ENCODE results near the gene KMT2E.

KMT2E gene

DNA sequence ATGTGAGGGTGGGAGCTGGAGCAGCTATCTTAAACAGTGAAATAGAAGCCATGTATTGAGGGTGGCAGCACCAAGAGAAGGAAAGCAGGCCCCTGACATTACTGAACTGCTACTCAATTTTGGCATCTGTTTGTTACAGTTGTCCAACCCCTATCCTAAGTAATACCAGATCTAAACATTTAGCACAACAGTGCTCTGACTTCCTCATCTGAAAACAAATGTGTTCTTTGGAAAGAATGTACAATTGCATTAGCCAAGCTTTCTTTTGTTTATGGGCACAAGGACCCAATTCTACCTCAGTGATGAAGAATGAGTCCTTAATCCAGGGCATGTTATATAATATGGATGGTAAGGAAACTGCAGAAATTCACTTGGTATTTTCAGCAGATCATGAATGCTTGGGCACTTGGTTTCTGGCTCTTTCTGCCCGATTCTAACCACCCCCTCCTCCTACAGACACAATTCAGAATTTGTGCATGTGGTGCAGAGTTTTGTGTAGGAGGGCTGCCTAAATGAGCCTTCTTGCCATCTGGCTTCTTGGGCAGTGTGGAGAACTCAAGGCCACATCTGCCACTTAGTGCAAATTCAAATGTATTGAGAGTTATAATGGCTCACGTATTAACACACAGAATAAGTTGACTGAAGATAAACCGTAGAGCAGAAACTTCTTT is 36.9 kb upstream of the KMT2E start:
- Mint-ChIP-seq H3K4me3 (no peak overlapping the region), H3K36me3 (ENCODE audit: low read depth) (peaks cover 17% of the 10 kb centered on the region), H3K27me3 (no peaks in the 10 kb centered on the region), H3K27ac (peak overlapping the region; percentile 70), H3K4me1 (ENCODE audit: low read depth) (peaks cover 58% of the 10 kb centered on the region), H3K9me3 (no peaks in the 10 kb centered on the region)
- intact Hi-C loops (cut with micrococcal nuclease) = no loop called here

DNA sequence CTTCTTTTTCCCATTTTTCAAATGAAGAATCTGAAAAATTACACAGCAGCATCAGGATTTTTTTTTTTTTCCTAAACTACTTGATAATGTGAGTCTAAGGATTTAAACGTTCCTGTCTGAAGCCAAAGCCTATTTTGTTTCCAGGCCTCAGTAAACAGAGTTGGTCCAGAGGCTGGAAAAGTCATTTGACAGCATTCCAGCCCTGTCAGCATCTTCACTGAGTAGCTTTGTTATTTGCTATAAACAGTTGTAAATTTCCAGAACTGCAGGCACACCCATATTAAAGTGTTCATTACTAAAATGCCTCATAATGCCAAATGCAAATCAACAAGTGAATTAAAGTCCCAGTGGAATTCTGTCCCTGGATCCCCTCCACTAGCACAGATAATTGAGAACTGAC is 35.5 kb upstream of the KMT2E start:
- Mint-ChIP-seq H3K4me3 (no peak overlapping the region), H3K27ac (peak overlapping the region; percentile 70), H3K9me3 (no peaks in the 10 kb centered on the region), H3K36me3 (ENCODE audit: low read depth) (peaks cover 16% of the 10 kb centered on the region), H3K4me1 (ENCODE audit: low read depth) (peaks cover 64% of the 10 kb centered on the region), H3K27me3 (no peaks in the 10 kb centered on the region)
- intact Hi-C loops (cut with micrococcal nuclease) = no loop called here

DNA sequence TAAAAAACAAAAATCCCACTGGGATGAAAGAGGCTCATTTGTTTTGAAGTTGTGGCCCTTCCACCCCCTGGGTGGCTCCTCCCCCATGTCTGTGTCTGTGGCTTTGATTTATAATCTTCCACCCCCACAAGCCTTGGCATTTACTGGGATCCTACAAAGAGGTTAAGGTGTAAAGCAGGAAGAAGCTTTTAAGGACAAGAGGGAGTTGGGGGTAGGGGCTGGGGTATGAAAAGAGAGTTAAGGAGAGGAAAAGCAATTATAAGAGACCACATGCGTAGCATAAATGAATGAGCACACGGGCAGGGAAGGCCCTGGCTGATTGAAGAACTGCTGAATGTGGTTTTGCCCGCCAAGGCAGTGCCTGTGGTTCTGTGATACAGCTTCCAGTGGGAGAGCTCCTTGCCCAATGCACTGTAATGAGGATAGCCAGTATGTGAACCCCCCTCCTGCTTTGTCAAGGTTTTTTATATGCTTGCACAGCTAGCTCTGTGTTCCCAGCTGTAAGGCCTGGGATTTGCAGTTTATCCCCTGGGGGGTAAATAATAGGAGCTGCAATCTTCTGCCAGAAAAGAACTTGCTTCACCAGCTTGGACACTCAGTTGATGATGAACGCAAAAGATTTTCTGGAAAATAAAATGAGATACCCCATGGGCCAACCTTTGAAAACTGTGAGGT is 34.7 kb upstream of the KMT2E start:
- H3K27me3 Mint-ChIP-seq = no peaks in the 10 kb centered on the region
- peak overlapping the region; percentile 30 for H3K27ac Mint-ChIP-seq
- H3K4me3 Mint-ChIP-seq = no peak overlapping the region
- peaks cover 17% of the 10 kb centered on the region for H3K36me3 Mint-ChIP-seq (ENCODE audit: low read depth)
- intact Hi-C loops (cut with micrococcal nuclease) = no loop called here
- peaks cover 55% of the 10 kb centered on the region for H3K4me1 Mint-ChIP-seq (ENCODE audit: low read depth)
- H3K9me3 Mint-ChIP-seq = no peaks in the 10 kb centered on the region

DNA sequence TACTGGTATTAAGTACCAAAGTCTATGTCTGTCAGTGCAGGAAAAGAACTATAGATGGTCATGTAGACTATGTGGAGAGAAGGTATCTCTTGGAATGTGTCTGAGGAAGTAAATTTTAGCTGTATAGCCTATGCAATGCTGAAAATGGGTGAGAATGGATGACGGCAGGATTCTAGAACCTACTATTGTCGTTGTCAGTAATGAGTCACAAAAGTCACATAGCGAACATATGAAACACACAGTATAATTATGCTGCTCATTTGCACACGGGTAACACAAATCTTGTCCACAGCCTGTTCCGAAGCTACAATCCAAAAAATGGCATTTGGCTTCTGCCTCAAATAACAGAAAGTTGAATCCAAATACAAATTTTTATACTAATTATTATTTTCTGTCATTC is 33.6 kb upstream of the KMT2E start:
- intact Hi-C loops (cut with micrococcal nuclease) = loop anchor here (2.0 to 5.0 kb wide), 4 partner anchors 20 to 98 kb away; no protein-coding TSS in a partner anchor
- no peaks in the 10 kb centered on the region for H3K9me3 Mint-ChIP-seq
- H3K27ac Mint-ChIP-seq = peak overlapping the region; percentile 80
- peaks cover 13% of the 10 kb centered on the region for H3K36me3 Mint-ChIP-seq (ENCODE audit: low read depth)
- H3K27me3 Mint-ChIP-seq = no peaks in the 10 kb centered on the region
- H3K4me1 Mint-ChIP-seq (ENCODE audit: low read depth) = peaks cover 59% of the 10 kb centered on the region
- H3K4me3 Mint-ChIP-seq = no peak overlapping the region

DNA sequence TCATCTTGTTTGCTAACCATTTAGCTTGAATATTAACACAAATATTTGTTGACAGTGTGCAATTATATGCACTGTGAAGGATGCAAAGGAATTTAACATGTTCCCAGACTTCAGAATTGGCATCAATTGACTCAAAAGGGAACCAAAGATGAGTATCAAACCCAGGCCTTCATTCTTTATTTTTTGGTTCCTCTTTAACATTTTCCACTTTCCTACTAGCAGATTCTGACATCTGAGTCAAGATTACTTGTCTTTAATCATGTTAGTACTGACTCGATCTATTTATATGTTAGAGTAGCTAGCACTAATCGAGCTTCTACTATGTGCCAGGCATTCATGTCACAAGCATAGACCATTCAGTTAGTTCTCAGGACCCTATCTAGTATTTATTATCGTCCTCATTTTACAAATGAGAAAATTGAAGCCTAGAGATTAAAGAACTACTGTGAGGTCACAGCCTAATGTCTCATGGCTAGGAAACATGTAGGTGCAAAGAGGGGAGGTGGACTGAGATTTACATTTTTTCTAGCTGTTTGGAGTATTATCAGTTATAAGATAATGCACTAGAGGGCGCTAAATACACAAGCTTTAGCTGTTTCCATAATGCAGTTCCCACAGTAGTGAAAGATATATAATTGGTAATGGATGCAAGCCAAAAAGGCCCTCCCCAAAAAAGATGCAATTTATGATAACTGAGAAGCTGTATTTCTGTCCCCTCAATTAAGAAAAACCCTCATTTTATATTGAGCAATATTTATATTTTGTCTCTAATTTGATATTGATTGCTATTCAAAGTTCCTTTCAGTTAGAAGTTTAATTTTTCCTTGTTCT is 32.9 kb upstream of the KMT2E start:
- peak overlapping the region; percentile 39 for H3K4me3 Mint-ChIP-seq
- peak overlapping the region; percentile 80 for H3K27ac Mint-ChIP-seq

DNA sequence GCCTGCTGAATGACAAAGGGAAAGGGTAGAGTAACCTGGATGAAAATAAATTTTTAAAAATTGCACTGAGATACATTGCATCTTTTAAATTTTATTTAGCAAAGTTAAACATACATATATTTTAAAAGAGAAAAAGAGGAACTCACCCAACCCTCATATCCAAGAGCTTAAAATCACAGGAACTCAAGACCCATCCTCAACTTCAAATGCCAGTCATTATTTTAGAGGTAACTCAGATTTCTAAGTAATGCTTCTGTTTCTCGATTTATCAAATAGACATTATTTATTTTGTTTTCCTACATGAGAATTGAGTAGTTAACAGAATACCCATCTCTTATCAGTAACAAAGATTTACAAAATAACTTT is 32.4 kb upstream of the KMT2E start:
- no peaks in the 10 kb centered on the region for H3K9me3 Mint-ChIP-seq
- intact Hi-C loops (cut with micrococcal nuclease) = loop anchor here (1.0 to 5.0 kb wide), 6 partner anchors 21 to 99 kb away; no protein-coding TSS in a partner anchor
- peaks cover 65% of the 10 kb centered on the region for H3K4me1 Mint-ChIP-seq (ENCODE audit: low read depth)
- peaks cover 24% of the 10 kb centered on the region for H3K36me3 Mint-ChIP-seq (ENCODE audit: low read depth)
- no peaks in the 10 kb centered on the region for H3K27me3 Mint-ChIP-seq
- H3K4me3 Mint-ChIP-seq = no peak overlapping the region
- peak overlapping the region; percentile 80 for H3K27ac Mint-ChIP-seq

More for the DNA sequence above, 32.9 kb upstream of the KMT2E start:
- H3K9me3 Mint-ChIP-seq = no peaks in the 10 kb centered on the region
- peaks cover 19% of the 10 kb centered on the region for H3K36me3 Mint-ChIP-seq (ENCODE audit: low read depth)
- peaks cover 63% of the 10 kb centered on the region for H3K4me1 Mint-ChIP-seq (ENCODE audit: low read depth)
- intact Hi-C loops (cut with micrococcal nuclease) = loop anchor here (1.0 to 5.0 kb wide), 6 partner anchors 20 to 99 kb away; no protein-coding TSS in a partner anchor
- no peaks in the 10 kb centered on the region for H3K27me3 Mint-ChIP-seq

DNA sequence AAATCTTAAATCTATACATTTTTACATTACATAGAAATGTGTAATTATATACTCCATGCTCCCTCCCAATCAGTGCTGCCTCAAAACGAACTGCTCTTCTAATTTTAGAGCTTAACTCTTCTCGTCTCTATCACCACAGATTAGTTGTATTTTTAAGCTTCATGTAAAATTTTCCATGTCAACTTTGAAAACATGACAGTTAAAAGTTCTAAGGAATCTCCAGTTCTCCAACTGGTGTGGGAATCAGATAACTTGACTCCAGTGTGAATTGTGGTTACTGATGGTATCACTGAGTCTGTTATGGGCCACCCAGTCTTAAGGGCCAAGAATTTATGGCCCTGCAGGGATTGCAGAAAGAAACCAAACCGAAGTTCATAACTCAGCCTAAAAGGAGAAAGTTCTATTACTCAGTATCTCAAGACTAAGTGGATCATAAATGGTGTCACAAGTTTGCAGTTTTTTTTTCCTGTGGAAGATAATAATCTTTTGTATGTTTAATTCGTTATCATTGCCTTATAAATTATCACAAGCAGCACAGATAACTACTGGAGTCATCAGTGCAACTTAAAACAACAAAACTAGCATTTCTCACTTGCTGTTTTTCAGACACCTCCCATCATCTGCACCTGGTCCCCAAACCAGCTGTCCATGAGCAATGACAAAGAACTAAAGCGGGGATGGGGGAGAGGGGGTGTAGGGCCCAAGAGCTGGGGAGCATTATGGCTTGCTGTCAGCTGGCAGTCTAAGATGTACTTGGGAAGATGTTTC is 31.5 kb upstream of the KMT2E start:
- Mint-ChIP-seq H3K4me3 (peak overlapping the region; percentile 90), H3K27me3 (no peaks in the 10 kb centered on the region), H3K9me3 (no peaks in the 10 kb centered on the region), H3K27ac (peak overlapping the region; percentile 100), H3K36me3 (ENCODE audit: low read depth) (peaks cover 30% of the 10 kb centered on the region), H3K4me1 (ENCODE audit: low read depth) (peaks cover 57% of the 10 kb centered on the region)
- intact Hi-C loops (cut with micrococcal nuclease) = loop anchor here (5.0 kb wide), 2 partner anchors 60 to 100 kb away; no protein-coding TSS in a partner anchor

DNA sequence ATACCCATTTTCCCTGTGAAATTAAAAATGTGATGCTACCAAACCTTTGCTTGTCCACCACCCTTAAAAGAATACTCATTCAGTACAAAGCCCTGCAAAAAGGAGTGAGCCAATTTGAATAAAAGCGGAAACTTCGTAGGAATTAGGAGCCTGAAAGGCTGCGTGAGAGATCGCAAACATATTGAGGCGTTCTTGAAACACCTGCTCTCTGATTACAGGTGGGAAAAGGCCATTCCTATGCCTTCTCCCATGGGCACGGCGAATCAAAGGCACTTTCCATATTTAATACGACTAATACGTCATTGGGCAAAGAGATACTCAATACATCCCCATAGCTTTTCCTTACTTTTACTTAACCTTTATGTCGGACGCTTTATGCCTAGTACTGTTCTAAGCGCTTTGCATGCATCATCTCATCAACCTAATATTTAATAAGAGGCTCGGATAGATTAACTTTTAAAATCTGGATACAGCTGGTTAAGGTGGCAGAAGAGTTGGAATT is 30.9 kb upstream of the KMT2E start:
- Mint-ChIP-seq H3K27ac (peak overlapping the region; percentile 100), H3K4me3 (peak overlapping the region; percentile 90), H3K27me3 (no peaks in the 10 kb centered on the region), H3K36me3 (ENCODE audit: low read depth) (peaks cover 32% of the 10 kb centered on the region), H3K4me1 (ENCODE audit: low read depth) (peaks cover 50% of the 10 kb centered on the region), H3K9me3 (no peaks in the 10 kb centered on the region)
- intact Hi-C loops (cut with micrococcal nuclease) = loop anchor here (5.0 kb wide), 2 partner anchors 61 to 101 kb away; no protein-coding TSS in a partner anchor

DNA sequence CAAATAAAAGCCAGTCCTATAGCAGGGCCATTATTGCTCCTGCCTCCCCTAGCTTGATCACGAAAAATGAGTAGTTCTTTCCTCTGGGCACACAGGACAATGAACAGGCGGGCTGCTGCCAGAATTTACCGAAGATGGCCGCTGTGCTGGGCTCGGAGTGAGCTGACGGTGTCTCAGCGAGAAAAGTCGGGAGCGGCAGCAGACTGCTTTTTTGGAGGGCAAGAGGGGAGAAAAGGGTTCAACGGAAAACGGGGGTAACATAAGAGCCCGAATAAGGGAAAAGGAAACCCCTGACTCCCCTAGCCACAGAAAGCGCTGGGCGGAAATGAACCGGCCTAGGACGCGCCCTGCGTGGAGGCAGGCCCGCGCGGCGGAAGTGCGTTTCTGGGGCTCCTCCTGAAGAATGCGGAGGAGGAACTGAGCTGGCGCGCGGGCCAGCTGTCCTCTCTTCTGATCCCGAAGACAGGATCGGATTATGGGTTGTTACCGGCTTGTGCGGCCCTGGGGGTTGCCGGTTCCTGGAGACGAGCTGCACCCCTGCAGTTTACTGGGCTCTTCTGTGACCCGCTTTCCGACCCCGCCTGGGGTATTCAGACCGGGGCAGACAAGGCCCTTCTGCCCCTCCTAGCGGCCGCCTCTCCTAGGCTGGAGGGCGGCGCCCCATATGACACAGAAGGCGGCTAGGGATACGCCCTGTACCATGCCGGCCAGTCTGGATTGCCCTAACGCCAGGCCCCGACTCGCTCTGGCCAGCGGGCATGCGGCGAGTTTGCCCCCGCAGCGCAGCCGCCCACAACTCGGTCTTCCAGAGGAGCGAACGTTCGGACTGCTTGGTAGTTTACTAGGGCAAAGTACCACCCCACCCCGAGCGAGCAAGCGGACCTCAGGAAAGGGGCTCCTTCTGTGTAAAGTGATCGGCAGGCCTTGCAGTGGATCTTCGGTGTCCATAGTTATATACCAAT is 30.1 kb upstream of the KMT2E start:
- peaks cover 49% of the 10 kb centered on the region for H3K4me1 Mint-ChIP-seq (ENCODE audit: low read depth)
- H3K9me3 Mint-ChIP-seq = no peaks in the 10 kb centered on the region
- peaks cover 32% of the 10 kb centered on the region for H3K36me3 Mint-ChIP-seq (ENCODE audit: low read depth)
- intact Hi-C loops (cut with micrococcal nuclease) = loop anchor here (1.0 to 5.0 kb wide), 3 partner anchors 29 to 102 kb away; no protein-coding TSS in a partner anchor
- peak overlapping the region; percentile 90 for H3K4me3 Mint-ChIP-seq
- H3K27ac Mint-ChIP-seq = peak overlapping the region; percentile 100
- no peaks in the 10 kb centered on the region for H3K27me3 Mint-ChIP-seq

DNA sequence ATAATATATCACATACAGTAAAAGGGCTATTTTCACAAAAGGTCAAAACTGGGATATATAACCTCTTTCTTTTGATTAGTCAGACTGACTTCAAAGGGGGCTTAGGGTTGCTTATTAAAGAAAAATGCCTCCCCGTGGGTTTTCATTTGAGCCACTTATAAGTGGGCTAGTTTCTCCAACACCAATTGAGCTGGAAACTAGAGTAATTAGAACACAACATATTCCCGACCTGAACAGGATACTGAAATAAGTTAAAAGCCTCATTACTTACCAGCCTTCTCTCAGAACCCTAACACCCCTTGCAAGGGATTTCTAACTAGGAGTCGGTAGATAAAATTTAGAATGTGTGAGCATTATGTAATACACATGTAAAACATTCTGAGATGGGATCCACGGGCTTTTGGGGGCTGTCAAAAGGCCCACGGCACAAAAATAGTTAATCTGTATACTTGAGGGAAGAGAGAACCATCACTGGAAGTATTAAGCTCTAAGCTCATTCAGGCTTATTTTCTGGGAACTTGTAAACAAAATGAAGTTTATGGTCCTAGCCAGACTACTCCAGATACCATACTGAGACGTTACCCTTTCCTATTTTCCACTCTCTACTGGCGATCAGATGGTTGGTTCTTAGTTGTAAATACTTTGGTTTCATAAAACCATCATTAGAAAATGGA is 29.3 kb upstream of the KMT2E start:
- Mint-ChIP-seq H3K27me3 (no peaks in the 10 kb centered on the region), H3K4me1 (ENCODE audit: low read depth) (peaks cover 42% of the 10 kb centered on the region)
- intact Hi-C loops (cut with micrococcal nuclease) = loop anchor here (1.0 to 5.0 kb wide), 3 partner anchors 29 to 102 kb away; no protein-coding TSS in a partner anchor

DNA sequence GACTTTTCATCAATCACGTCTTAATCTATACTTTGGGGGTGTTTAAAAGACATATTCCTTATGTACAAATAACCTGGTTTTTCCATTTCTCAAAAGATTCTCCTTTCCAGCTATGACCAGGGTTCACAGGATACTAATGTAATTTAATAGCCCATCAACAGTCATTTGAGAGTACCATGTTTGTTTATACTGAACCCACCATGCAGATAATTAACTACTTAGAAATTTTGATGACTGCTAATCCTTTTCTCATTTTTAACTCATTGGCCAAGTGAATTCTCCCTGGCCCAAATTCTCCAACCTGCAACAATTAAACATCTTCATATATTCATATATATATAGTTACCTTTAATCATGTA is 28.8 kb upstream of the KMT2E start:
- no peaks in the 10 kb centered on the region for H3K9me3 Mint-ChIP-seq
- H3K4me1 Mint-ChIP-seq (ENCODE audit: low read depth) = peaks cover 37% of the 10 kb centered on the region
- intact Hi-C loops (cut with micrococcal nuclease) = no loop called here
- no peaks in the 10 kb centered on the region for H3K27me3 Mint-ChIP-seq
- no peak overlapping the region for H3K4me3 Mint-ChIP-seq
- H3K27ac Mint-ChIP-seq = peak overlapping the region; percentile 100
- peaks cover 26% of the 10 kb centered on the region for H3K36me3 Mint-ChIP-seq (ENCODE audit: low read depth)

More for the DNA sequence above, 29.3 kb upstream of the KMT2E start:
- H3K9me3 Mint-ChIP-seq = no peaks in the 10 kb centered on the region
- peak overlapping the region; percentile 100 for H3K27ac Mint-ChIP-seq
- peak overlapping the region; percentile 90 for H3K4me3 Mint-ChIP-seq
- H3K36me3 Mint-ChIP-seq (ENCODE audit: low read depth) = peaks cover 31% of the 10 kb centered on the region
